CD4-positive, alpha-beta T cell (primary cell): Measurements from ENCODE around the gene TMEM121B. TPM values are rescaled to one million over a fixed set of nuclear protein-coding genes. Genes with fewer than 3 reads are reported as not detected.

Source experiments
- ATAC-seq: fragments of 200-7000 bp; cut with Tn5 transposase; one replicate; pipeline ENCODE4 v1.10.0; 2022; ENCODE audit warnings: mild to moderate bottlenecking; ENCODE audit not compliant: poor library complexity
- CTCF ChIA-PET: fragments of 350-600 bp; sonication (Branson Sonifier 250); formaldehyde crosslinking; loops from one replicate; lab custom pipeline; 2021; ENCODE audit warnings: antibody characterized with exemption, inconsistent platforms; lab: Charles Lee
- POLR2A ChIA-PET: fragments of 350-600 bp; sonication (Branson Sonifier 250); formaldehyde crosslinking; loops from one replicate; lab custom pipeline; 2021; ENCODE audit warnings: antibody characterized with exemption, inconsistent platforms; lab: Charles Lee
- DNase-seq, 14 experiments: peaks; one replicate each; pipeline ENCODE4 v3.0.0-alpha.2; 2013 to 2020; ENCODE audit warnings: mixed read lengths in 2 of 14
- H3K27ac ChIP-seq, 2 donors: one replicate each; pipeline versions ENCODE4 v1.5.1 to v1.7.0; 2013; ENCODE audit warnings: low read length in 2 of 2, low read depth in 1 of 2, mild to moderate bottlenecking in 1 of 2
- H3K27me3 ChIP-seq, 2 experiments: 1 replicate in 1 of 2; 2 replicates in 1 of 2; pipeline versions ENCODE4 v1.6.1 to v1.7.0; 2013; ENCODE audit warnings: low read length in 2 of 2, control low read depth in 1 of 2, mild to moderate bottlenecking in 1 of 2, moderate library complexity in 1 of 2; ENCODE audit not compliant: insufficient read depth in 2 of 2, control insufficient read depth in 1 of 2
- H3K36me3 ChIP-seq: one replicate; pipeline ENCODE4 v1.6.1; 2013; ENCODE audit warnings: low read length, control low read depth; ENCODE audit not compliant: insufficient read depth
- H3K4me1 ChIP-seq: one replicate; pipeline ENCODE4 v1.6.1; 2013; ENCODE audit warnings: low read length, control low read depth; ENCODE audit not compliant: insufficient read depth
- H3K4me3 ChIP-seq: one replicate; pipeline ENCODE4 v1.5.1; 2013; ENCODE audit warnings: mild to moderate bottlenecking, low read length, moderate library complexity
- H3K9me3 ChIP-seq, 2 experiments: 1 replicate in 1 of 2; 2 replicates in 1 of 2; pipeline versions ENCODE4 v1.6.1 to v1.7.0; 2013; ENCODE audit warnings: low read length in 2 of 2, mild to moderate bottlenecking in 2 of 2, control low read depth in 1 of 2, moderate library complexity in 1 of 2; ENCODE audit not compliant: control insufficient read depth in 1 of 2, insufficient read depth in 1 of 2
- H3K27ac Mint-ChIP-seq: one replicate; pipeline ENCODE4 v1.8.0; 2020; ENCODE audit warnings: mixed read lengths
- H3K27me3 Mint-ChIP-seq: one replicate; pipeline ENCODE4 v1.8.0; 2021; ENCODE audit warnings: mixed read lengths
- H3K36me3 Mint-ChIP-seq: one replicate; pipeline ENCODE4 v1.8.0; 2021; ENCODE audit warnings: low read depth, mixed read lengths
- H3K4me1 Mint-ChIP-seq: one replicate; pipeline ENCODE4 v1.8.0; 2021; ENCODE audit warnings: low read depth, mixed read lengths
- H3K4me3 Mint-ChIP-seq: one replicate; pipeline ENCODE4 v1.8.0; 2020; ENCODE audit warnings: mild to moderate bottlenecking, mixed read lengths
- H3K9me3 Mint-ChIP-seq: one replicate; pipeline ENCODE4 v1.8.0; 2020; ENCODE audit warnings: mixed read lengths
- CTCF ChIP-seq: fragments of 200-600 bp; IDR thresholded peaks from one replicate; pipeline ENCODE4 v1.8.0; 2022; ENCODE audit warnings: antibody characterized with exemption, mild to moderate bottlenecking
- intact Hi-C, 2 experiments: fragments of 100-400 bp; cut with DNase I in 1 of 2; cut with micrococcal nuclease in 1 of 2; formaldehyde crosslinking; loops; one replicate each; pipeline versions ENCODE4 v1.15.1 to v1.9.0; 2023 to 2025; cut with DNase I, micrococcal nuclease
- total RNA-seq, 174 experiments: library from RNA in 2 of 174; stranded (reverse) in 2 of 174; gene quantifications; one replicate each; pipeline ENCODE4 v1.2.3 and lab custom pipeline; 2021 to 2026

TMEM121B gene
- total RNA-seq, 2 experiments from 2014 or later, result 0.05 to 0.08 TPM

GRCh38 chr22:17143826-17144225 lies 22.7 kb upstream of the TMEM121B start:
- TF ChIP-seq CTCF, result no peak
- Histone ChIP-seq H3K9me3 (no peaks in the 10 kb centered on the region), H3K27me3 (no peaks in the 10 kb centered on the region), H3K4me3 (no peak overlapping the region), H3K4me1 (no peaks in the 10 kb centered on the region), H3K27ac (no peak overlapping the region), H3K36me3 (peaks cover 59% of the 10 kb centered on the region)
- intact Hi-C loops, result no loop called here
- Mint-ChIP-seq H3K4me3 (no peak overlapping the region), H3K36me3 (peaks cover 67% of the 10 kb centered on the region), H3K27ac (no peak overlapping the region), H3K9me3 (no peaks in the 10 kb centered on the region), H3K27me3 (no peaks in the 10 kb centered on the region), H3K4me1 (peaks cover 4% of the 10 kb centered on the region)
- CTCF ChIA-PET, result interaction anchor here (0.8 kb wide), 1 partner anchor 36 kb away, joined by 3 read pairs; no protein-coding TSS in a partner anchor
- ATAC-seq (no peak), DNase-seq (no peak)
- POLR2A ChIA-PET, result no interaction called here

GRCh38 chr22:17143101-17143500 lies 21.9 kb upstream of the TMEM121B start:
- Mint-ChIP-seq H3K4me1 (peaks cover 4% of the 10 kb centered on the region), H3K36me3 (peaks cover 72% of the 10 kb centered on the region)
- no peak for TF ChIP-seq CTCF

GRCh38 chr22:17140826-17141766 lies 19.9 kb upstream of the TMEM121B start:
- no peak overlapping the region for H3K27ac ChIP-seq
- H3K27me3 Mint-ChIP-seq, result no peaks in the 10 kb centered on the region
- ChIA-PET POLR2A (no interaction called here), CTCF (interaction anchor here (0.8 to 0.9 kb wide), 2 partner anchors 12 to 30 kb away, joined by 3 read pairs; no protein-coding TSS in a partner anchor)
- H3K4me1 Mint-ChIP-seq, result peaks cover 4% of the 10 kb centered on the region
- ATAC-seq, result no peak
- no peaks in the 10 kb centered on the region for H3K4me1 ChIP-seq
- H3K27ac Mint-ChIP-seq, result no peak overlapping the region
- H3K27me3 ChIP-seq, result no peaks in the 10 kb centered on the region
- H3K9me3 ChIP-seq, result no peaks in the 10 kb centered on the region
- no peak for DNase-seq
- peaks cover 56% of the 10 kb centered on the region for H3K36me3 ChIP-seq
- H3K9me3 Mint-ChIP-seq, result no peaks in the 10 kb centered on the region
- TF ChIP-seq CTCF, result no peak
- no peak overlapping the region for H3K4me3 Mint-ChIP-seq
- no peak overlapping the region for H3K4me3 ChIP-seq
- peaks cover 79% of the 10 kb centered on the region for H3K36me3 Mint-ChIP-seq
- intact Hi-C loops, result no loop called here

More at GRCh38 chr22:17143101-17143500, 21.9 kb upstream of the TMEM121B start:
- Histone ChIP-seq H3K9me3 (no peaks in the 10 kb centered on the region), H3K4me1 (no peaks in the 10 kb centered on the region), H3K36me3 (peaks cover 57% of the 10 kb centered on the region), H3K27ac (no peak overlapping the region), H3K27me3 (no peaks in the 10 kb centered on the region), H3K4me3 (no peak overlapping the region)
- intact Hi-C loops, result no loop called here
- no peaks in the 10 kb centered on the region for H3K9me3 Mint-ChIP-seq
- H3K4me3 Mint-ChIP-seq, result no peak overlapping the region
- CTCF ChIA-PET, result no interaction called here
- ATAC-seq, result no peak
- no peaks in the 10 kb centered on the region for H3K27me3 Mint-ChIP-seq
- no peak for DNase-seq
- no peak overlapping the region for H3K27ac Mint-ChIP-seq
- POLR2A ChIA-PET, result no interaction called here
